ENCODE results near the gene FBLN2.

Gene FBLN2

DNA sequence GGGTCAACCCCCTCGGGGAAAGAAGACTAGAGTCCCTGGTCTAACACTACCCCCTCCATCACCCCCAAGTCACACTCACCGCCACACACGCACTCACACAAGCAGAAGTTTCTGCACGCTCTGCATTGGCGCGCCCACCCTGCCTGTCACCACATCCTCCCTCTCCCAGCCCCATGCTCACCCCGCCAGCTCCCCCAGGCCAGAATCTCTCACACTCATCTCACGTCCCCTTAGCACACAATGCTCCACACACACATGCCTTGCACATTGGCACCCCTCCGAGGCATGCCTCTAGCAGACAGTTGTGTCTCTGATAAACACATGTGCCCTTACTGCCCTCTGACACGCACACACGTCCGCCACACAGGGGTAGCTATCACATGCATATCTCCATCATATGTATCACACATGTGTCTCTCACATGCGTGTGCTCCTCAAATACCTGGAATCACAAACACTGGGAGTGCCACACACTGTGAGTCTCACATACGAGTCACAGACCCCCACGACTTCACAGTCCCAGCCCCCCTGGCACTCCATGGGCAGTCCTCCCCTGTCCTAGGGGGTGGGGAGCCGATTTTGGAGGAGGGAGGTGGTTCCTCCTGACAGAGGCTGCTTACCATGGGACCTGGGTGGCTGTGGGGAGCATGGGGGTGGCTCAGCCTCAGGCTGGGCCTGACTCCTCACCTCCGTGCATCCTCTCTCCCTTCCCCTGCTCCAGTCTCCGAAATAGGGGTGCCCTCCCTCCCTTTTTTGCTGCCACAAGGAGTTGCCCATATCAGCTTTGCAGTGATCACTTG lies 898 bp downstream of the FBLN2 start:
- H3K27me3 ChIP-seq, result peaks cover 0 to 32% of the 10 kb centered on the region in 2 donors
- peak in 1 of 2 donors; percentile 52 for DNase-seq
- H3K27ac ChIP-seq, result peak overlapping the region; percentile 59 to 66
- H3K4me1 ChIP-seq, result peaks cover 0 to 42% (median 17%) of the 10 kb centered on the region in 4 donors
- H3K9me3 ChIP-seq, result no peaks in the 10 kb centered on the region
- intact Hi-C loops (cut with DNase I; ENCODE audit: low total_unique reads), result no loop called here
- TF ChIP-seq, protein P1, sequence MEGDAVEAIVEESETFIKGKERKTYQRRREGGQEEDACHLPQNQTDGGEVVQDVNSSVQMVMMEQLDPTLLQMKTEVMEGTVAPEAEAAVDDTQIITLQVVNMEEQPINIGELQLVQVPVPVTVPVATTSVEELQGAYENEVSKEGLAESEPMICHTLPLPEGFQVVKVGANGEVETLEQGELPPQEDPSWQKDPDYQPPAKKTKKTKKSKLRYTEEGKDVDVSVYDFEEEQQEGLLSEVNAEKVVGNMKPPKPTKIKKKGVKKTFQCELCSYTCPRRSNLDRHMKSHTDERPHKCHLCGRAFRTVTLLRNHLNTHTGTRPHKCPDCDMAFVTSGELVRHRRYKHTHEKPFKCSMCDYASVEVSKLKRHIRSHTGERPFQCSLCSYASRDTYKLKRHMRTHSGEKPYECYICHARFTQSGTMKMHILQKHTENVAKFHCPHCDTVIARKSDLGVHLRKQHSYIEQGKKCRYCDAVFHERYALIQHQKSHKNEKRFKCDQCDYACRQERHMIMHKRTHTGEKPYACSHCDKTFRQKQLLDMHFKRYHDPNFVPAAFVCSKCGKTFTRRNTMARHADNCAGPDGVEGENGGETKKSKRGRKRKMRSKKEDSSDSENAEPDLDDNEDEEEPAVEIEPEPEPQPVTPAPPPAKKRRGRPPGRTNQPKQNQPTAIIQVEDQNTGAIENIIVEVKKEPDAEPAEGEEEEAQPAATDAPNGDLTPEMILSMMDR (IDR thresholded peaks at IDR 0.05), result no peak
- peak overlapping the region; percentile 46 to 56 for H3K4me3 ChIP-seq
- H3K36me3 ChIP-seq, result no peaks in the 10 kb centered on the region

GRCh38 chr3:13550423-13550690 lies 1.4 kb downstream of the FBLN2 start:
- H3K36me3 ChIP-seq, result no peaks in the 10 kb centered on the region
- no peak for DNase-seq
- peaks cover 0 to 42% (median 16%) of the 10 kb centered on the region in 4 donors for H3K4me1 ChIP-seq
- peak overlapping the region; percentile 46 to 56 for H3K4me3 ChIP-seq
- peak overlapping the region; percentile 59 to 66 for H3K27ac ChIP-seq
- no peaks in the 10 kb centered on the region for H3K9me3 ChIP-seq
- H3K27me3 ChIP-seq, result peaks cover 0 to 32% of the 10 kb centered on the region in 2 donors
- TF ChIP-seq, protein P1 (IDR thresholded peaks at IDR 0.05), result no peak
- intact Hi-C loops (cut with DNase I; ENCODE audit: low total_unique reads), result no loop called here

DNA sequence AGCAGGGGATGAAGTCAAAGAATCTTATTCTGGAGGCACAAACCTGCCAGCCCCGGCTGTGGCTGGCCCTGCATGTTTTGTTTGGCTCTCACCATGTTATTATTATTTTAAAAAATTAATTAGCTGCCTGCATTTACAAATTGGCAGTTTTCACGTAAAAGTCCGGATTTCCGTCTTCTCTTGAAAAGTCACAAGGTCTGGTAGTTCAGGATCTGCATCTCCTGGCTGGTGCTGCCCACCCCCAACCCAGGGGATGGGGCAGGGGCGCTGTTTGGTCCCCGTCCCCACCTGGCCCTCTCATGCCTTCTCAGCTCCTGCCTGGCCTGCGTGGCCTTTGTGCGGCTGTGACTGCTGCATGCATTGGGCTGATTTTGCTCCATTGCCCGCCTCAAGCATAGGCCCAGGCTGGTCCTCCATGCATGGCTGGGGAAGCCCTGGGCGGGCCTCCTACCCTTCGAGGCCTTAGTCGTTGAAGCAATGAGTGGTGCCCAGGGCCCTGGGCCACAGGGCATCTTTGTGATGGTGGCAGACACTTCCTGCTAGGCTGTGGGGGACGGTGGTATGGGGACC lies 2.0 kb downstream of the FBLN2 start:
- no peak for DNase-seq
- H3K9me3 ChIP-seq, result no peaks in the 10 kb centered on the region
- peaks cover 0 to 32% of the 10 kb centered on the region in 2 donors for H3K27me3 ChIP-seq
- peaks cover 0 to 42% (median 16%) of the 10 kb centered on the region in 4 donors for H3K4me1 ChIP-seq
- H3K27ac ChIP-seq, result peak overlapping the region; percentile 59 to 66
- intact Hi-C loops (cut with DNase I; ENCODE audit: low total_unique reads), result no loop called here
- TF ChIP-seq, protein P1 (IDR thresholded peaks at IDR 0.05), result no peak
- H3K4me3 ChIP-seq, result peak overlapping the region; percentile 46 to 56
- no peaks in the 10 kb centered on the region for H3K36me3 ChIP-seq

DNA sequence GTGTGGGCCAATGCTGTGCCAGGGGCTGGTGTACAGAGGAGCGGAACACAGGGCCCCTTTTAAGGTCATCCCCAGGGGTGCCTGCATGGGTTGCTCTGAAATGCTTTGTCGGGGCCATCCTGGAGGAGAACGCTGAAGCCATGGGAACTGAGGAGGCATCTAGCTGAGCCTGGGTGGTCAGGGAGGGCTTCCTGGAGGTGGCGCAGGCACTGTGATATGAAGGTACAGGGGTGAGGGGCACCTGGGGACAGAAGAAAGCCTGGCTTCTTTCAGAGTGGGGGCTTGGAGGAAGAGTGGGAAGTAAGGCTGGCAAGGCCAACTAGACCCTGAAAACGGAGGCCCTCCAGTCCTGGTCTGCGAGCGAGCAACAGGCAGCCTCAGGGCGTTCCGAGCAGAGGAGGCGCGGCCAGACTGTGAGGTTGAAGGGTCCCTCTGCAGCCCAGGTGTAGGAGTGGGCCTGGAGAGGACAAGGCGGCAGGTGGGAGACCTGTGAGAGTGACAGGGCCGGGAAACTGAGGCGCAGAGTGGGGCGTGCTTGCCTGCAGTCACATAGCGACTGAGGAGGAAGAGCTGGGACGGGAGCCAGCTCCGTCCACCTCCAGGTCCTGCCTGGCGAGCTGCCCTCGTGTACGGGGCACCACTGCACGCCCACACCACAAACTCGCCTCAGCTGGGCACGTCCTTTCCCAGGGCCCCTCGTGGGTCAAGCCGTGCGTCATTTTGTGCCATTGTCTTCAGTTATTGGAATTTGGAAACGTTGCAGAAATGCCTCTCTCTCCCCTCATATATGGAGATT lies 4.1 kb downstream of the FBLN2 start:
- Histone ChIP-seq H3K36me3 (no peaks in the 10 kb centered on the region), H3K4me3 (no peak overlapping the region), H3K27ac (no peak overlapping the region), H3K9me3 (no peaks in the 10 kb centered on the region), H3K4me1 (peaks cover 0 to 40% (median 15%) of the 10 kb centered on the region in 4 donors), H3K27me3 (peaks cover 0 to 28% of the 10 kb centered on the region in 2 donors)
- TF ChIP-seq, protein P1 (IDR thresholded peaks at IDR 0.05), result no peak
- DNase-seq, result no peak
- intact Hi-C loops (cut with DNase I; ENCODE audit: low total_unique reads), result no loop called here

DNA sequence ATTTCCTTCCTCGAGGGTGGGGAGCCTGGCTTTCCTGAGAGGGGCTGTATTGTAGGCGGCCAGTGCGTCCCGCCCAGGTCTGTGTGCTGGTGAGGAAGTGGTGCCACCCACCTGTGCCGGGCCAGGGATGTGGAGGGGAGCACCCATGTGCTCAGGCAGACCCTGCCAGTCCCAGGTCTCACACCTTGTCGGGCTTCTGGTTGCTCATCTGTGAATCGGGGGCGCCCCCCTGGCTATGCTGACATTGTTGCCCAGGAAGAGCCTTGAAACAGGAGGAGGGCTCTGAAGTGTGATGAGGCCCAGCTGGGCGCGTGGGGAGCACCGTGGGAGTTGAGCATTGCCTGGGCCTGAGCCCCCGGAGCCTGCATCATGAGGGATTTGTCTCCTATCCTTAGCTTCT lies 4.8 kb downstream of the FBLN2 start:
- no peak overlapping the region for H3K4me3 ChIP-seq
- H3K27me3 ChIP-seq, result peaks cover 0 to 22% of the 10 kb centered on the region in 2 donors
- TF ChIP-seq, protein P1 (IDR thresholded peaks at IDR 0.05), result no peak
- intact Hi-C loops (cut with DNase I; ENCODE audit: low total_unique reads), result no loop called here
- peaks cover 0 to 34% (median 12%) of the 10 kb centered on the region in 4 donors for H3K4me1 ChIP-seq
- no peaks in the 10 kb centered on the region for H3K36me3 ChIP-seq
- H3K9me3 ChIP-seq, result no peaks in the 10 kb centered on the region
- peak overlapping the region in 1 of 2 donors; percentile 12 for H3K27ac ChIP-seq
- no peak for DNase-seq

Measured in tibial artery (tissue), 4 donors.